Measurements from ENCODE around the gene FOXP4. TPM values are rescaled to one million over a fixed set of nuclear protein-coding genes. Genes with fewer than 3 reads are reported as not detected.

Gene FOXP4
- total and polyA plus RNA-seq, 2 of the 13 experiments (the other 11 are each of a cell fraction or from before 2014, with no cell fraction given): 11.0 to 12.4 TPM

- no peak; the same call in none of the 2 replicates for TF ChIP-seq ZZZ3 (CRISPR knock-in tag; IDR thresholded peaks at IDR 0.05; ENCODE audit: borderline replicate concordance)
- no peak for TF ChIP-seq GPBP1L1 (CRISPR knock-in tag; IDR thresholded peaks at IDR 0.05)
- TF ChIP-seq PRDM15 (CRISPR knock-in tag; IDR thresholded peaks at IDR 0.05): no peak
- peak; percentile 42; the same call in 1 of the 2 replicates for TF ChIP-seq GLI4 (CRISPR knock-in tag; IDR thresholded peaks at IDR 0.05; ENCODE audit: borderline replicate concordance)
- peak; percentile 93; the same call in 1 of the 2 replicates for TF ChIP-seq ZNF331 (CRISPR knock-in tag; IDR thresholded peaks at IDR 0.05)
- TF ChIP-seq THAP7 (CRISPR knock-in tag; IDR thresholded peaks at IDR 0.05): no peak; the same call in 1 of the 2 replicates
- TF ChIP-seq ZNF280D (CRISPR knock-in tag; IDR thresholded peaks at IDR 0.05): 0 out of 2 replicates have a peak, but pooled peaks have one; percentile 61
- TF ChIP-seq ATF7-NPFF (CRISPR knock-in tag; IDR thresholded peaks at IDR 0.05; ENCODE audit: low read depth): peak; percentile 39; the same call in 1 of the 2 replicates
- TF ChIP-seq HMG20A (CRISPR knock-in tag; IDR thresholded peaks at IDR 0.05; ENCODE audit: borderline replicate concordance): peak; percentile 87; the same call in 1 of the 2 replicates
- TF ChIP-seq SMAD9 (CRISPR knock-in tag; IDR thresholded peaks at IDR 0.05): no peak
- TF ChIP-seq, protein P1, sequence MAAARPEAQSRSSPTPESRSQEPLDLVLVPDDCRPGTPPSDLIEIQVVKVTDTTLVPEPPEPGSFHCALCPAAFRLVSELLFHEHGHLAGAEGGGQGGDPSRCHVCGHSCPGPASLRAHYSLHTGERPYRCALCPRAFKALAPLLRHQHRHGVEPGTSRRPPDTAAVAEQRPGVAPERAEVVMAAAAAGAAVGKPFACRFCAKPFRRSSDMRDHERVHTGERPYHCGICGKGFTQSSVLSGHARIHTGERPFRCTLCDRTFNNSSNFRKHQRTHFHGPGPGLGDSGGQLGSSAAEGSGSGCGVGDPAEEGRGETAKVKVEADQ (CRISPR knock-in tag; IDR thresholded peaks at IDR 0.05; ENCODE audit: borderline replicate concordance): peak; percentile 92
- no peak for TF ChIP-seq ATAD3A (CRISPR knock-in tag; IDR thresholded peaks at IDR 0.05)
- no peak for TF ChIP-seq JARID2 (CRISPR knock-in tag; IDR thresholded peaks at IDR 0.05; ENCODE audit: insufficient replicate concordance)
- TF ChIP-seq RFXAP (CRISPR knock-in tag; IDR thresholded peaks at IDR 0.05; ENCODE audit: borderline replicate concordance): peak; percentile 92
- no peak for TF ChIP-seq ZUFSP (CRISPR knock-in tag; IDR thresholded peaks at IDR 0.05; ENCODE audit: borderline replicate concordance)
- peak; percentile 95 for TF ChIP-seq SKI (IDR thresholded peaks at IDR 0.05; ENCODE audit: partially characterized antibody)
Observed at GRCh38 chr6:41568585-41569384, 22.6 kb downstream of the FOXP4 start (continued).

All from HepG2 (cell line).